Ureter (tissue), 1 donor: ENCODE measurements around the gene EXOC2. TPM values are rescaled to one million over a fixed set of nuclear protein-coding genes. Genes with fewer than 3 reads are reported as not detected.

Source experiments
- DNase-seq: peaks from one replicate; pipeline ENCODE4 v3.0.0-alpha.2; 2020; ENCODE audit warnings: low spot score
- total RNA-seq: library from RNA; stranded (reverse); gene quantifications from one replicate; pipeline ENCODE4 v1.2.4, GENCODE V29; 2023
- donor health status: DM: yes; HTN: yes; CAD: no.

Gene EXOC2
- total RNA-seq, 1 donor from 2014 or later = 23.6 TPM

DNA sequence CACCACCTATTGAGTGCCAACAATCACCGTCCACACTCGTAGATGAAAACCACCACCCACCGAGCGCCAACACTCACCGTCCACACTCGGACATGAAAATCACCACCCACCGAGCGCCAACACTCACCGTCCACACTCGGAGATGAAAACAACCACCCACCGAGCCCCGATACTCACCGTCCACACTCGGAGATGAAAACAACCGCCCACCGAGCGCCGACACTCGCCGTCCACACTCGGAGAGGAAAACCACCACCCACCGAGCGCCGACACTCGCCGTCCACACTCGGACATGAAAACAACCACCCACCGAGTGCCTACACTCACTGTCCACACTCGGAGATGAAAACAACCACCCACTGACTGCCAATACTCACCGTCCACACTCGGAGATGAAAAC lies 172.1 kb downstream of the EXOC2 start:
- DNase-seq = no peak

DNA sequence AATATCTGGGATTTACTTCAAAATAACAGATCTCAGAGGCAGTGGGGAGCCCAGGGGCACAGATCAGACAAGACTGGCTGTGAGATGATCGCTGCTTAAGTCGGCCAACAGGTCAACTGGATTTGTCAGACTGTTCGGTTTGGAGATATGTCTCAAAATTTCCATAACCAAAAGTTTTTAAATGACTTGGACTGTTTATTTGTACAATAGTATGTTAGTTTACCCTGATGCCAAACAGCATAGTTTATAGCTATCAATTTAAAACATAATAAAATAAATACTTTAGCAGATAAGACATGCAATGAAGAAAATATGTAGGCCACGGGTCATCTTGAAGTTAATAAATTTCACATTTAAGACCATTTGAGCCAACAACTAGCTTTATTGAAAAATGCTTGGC lies 174.7 kb downstream of the EXOC2 start:
- no peak for DNase-seq

DNA sequence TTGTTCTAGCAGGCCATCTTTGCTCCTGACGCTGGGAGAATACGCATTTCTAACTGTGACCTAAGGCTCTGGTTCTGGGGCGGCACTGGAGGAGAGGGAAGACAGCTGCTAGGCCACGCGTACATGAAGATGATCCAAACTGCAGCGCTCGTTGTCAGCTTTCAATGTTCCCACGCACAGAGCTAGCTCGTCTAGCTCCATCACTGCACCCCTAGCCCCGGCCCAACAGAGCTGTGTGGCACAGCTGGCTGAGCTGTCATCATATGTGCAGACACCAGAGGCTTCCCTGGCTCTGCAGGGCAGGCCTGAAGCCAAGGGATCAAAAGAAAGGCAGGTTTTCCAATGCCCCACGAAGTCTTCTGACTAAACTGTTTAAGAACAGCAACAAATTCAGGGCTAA lies 176.7 kb downstream of the EXOC2 start:
- no peak for DNase-seq

DNA sequence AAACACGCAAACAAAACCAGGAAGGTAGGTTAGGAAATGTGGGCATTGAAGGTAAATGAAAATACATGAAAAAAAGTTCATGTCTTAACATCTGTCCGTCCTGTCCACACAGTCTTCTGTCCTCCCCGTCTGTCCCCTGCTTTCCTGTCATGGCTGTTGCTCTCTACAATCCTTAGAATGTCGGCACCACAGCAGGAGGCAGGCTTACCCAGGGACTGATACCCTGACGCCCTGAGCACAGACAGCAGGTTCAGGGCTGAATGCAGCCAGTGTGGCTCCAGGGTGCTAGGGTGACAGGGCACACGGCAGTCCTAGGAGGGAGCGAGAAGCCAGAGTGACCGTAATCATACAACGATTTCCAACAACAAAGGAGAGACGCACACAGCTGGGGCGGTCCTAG lies 177.7 kb downstream of the EXOC2 start:
- no peak for DNase-seq

DNA sequence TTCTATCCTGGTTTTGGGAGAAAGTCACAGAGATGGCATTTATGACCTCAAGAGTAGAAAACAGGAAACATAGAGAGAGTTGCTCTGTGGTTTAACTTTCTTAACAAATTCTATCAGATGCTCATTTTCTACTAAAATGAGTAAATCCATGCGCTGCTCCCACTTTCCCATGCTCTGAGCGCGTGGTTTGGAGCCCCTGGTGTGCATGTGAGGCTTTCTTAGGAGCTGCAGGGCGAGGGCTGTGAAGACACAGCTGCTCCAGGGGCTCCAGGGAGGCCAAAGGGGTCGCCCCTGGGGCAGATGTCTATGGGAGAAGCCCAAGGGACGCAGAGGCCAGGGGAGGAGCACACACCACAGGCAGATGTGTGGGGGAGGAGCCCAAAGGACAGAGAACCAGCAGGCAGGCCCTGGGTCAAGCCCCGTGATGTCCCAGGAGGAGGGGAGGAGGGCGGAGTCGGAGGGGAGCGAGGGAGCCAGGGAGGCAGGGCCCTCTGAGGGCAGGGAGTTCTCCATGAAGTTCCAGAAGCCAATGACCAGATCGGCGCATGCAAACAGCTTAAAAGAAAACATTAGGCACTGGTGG lies 178.5 kb downstream of the EXOC2 start:
- no peak for DNase-seq

DNA sequence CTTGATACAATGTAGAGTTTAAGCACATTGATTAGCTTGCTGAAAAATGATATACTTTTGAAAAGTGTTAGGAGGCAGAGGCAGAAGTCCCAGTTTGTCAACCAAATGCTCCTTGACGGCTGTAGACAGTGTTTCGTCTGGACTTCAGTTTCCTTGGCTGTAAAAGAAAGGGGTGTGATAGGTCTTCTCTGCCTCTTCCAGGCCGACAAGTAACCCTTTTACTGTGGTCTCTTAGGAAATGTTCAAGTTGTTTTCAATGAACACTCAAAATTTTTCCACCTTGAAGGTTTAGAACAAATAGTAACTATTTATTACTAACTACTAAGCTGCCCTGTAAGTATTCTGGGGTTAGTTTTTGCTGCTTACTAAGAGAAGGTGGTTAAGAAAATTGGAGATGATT lies 179.0 kb downstream of the EXOC2 start:
- DNase-seq = no peak

DNA sequence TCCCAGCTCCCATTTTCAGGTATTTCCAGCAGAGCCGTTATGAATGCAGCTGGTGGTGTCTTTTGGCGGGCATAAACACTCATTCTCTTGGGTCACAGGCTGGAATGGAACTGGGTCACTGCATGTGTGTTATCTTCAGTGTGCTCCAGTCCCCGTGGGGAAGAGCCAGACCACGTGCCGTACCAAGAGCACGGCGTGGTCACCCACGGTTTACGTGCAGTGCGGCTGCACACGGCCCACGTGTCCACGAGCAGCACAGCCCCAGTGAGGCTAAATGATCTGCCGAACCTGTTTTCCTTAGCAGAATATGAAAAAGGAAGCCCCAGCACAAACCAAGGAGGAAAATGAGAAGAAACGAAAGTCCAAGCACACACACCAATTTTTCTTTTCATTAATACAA lies 179.9 kb downstream of the EXOC2 start:
- DNase-seq = no peak

DNA sequence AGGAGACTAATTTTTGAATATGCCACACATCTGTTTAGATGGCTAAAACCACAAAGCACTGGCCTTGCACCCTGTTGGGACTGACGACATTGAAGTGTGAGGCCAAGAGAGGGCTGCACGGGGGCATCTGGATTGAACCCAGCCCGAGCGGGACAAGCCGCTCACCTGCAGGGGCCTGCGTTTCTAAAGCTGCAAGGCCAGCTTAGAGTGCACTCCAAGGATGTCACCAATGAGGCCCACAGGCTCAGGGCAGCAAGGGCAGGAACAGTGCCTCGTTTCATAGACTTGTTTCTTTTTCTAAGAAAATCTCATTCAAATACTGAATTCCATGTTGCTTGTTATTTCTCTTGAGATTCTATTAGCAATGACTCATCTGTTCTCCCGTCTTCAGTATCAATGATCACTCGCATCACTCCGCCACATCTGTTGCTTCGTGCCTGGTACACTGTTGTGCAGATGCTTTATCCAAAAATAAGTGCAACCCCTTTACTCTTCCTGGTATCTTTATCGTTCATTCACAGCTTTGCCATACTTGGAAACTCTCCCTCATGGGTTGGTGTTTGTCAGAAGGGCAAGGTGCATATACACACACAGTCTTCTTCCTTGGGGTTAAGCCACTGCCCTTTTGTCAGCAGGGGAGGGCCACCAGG lies 181.3 kb downstream of the EXOC2 start:
- no peak for DNase-seq

DNA sequence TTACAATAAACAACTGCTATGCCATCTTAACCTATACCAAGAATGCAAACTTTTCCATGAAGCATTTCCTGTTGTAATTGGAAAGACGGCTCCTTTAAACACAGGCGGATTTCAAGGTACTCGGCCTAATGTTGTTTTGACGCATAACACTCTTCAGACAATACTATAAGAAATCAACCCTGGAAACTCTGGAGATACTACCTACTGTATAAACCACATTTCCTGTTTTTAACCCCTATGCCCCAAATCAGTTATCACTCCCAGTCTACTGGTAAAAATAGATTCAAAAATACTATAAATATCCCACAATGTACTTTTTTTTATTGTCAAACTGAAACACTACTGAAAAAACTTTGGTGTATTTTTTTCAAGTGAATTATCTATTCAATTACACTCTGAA lies 183.3 kb downstream of the EXOC2 start:
- DNase-seq = no peak

DNA sequence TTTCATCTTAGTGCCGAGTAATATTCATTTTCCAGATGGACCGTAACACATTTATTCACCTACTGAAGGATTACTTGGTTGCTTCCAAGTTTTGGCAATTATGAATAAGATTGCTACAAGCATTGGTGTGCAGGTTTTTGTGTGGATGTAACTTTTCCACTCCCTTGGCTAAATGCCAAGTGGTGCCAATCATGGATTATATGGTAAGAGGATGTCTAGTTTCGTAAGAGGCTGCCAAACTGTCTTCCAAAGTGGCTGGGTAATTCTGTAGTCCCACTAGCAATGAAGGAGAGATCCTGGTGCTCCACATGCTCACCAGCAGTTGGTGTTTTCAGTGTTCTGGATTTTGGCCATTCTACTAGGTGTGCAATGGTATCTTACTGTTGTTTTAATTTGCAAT lies 184.3 kb downstream of the EXOC2 start:
- DNase-seq = no peak

DNA sequence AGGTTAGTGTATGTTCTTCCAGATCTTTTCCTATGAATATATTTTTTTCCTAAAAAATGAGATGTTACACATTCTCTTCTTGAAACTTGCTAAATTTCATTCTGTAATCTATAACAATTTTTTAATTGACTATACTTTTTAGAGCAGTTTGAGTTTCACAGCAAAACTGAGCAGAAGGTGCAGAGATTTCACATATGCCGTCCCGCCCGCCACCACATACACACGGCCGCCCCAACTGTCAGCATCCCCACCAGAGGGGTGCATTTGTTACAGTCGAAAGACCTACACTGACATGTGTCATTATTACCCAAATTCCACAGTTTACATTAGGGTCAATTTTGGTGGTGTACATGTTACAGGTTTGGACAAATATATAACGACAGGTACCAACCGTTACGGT lies 184.9 kb downstream of the EXOC2 start:
- no peak for DNase-seq

DNA sequence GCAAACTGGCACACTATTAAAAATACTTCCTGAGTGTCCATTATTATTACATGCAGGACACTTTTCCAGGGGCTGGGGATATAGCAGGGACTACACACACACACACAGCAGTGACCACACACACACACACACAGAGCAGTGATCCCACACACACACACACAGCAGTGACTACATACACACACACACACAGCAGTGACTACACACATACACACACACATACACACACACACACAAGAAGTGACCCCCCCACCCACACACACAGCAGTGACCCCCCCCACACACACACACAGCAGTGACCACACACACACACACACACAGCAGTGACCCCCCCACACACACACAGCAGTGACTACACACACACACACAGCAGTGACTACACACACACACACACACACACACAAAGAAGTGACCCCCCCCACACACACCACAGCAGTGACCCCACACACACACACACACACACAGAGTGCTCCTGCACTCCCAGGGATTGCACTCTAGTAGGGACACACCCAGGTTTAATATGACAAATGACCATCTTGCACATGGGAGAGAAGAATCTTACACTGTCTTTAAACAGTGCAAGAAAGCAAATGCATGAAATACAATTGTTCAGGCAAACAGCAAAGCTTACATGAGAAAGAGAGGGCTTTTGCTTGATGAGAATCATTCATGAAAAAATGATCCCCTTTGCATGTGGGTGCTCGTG lies 185.9 kb downstream of the EXOC2 start:
- no peak for DNase-seq

DNA sequence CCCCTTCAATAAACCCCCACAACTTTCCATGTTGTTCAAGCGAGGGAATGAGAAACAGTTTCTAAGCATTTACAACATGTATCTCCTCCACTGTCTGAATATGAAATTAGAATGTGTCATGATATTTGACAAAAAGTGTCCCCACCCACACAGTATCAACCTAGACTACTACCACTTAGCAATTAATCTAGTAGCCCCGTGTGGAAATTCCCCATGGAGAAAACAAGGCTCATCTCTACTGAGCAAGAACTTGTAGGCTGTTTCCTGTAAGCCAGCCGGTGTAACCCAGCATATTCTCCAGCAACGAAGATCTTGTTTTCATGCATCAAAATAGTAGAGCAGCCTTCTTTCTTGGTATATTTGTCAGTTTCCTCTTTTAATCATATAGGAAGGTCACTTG lies 186.4 kb downstream of the EXOC2 start:
- no peak for DNase-seq

DNA sequence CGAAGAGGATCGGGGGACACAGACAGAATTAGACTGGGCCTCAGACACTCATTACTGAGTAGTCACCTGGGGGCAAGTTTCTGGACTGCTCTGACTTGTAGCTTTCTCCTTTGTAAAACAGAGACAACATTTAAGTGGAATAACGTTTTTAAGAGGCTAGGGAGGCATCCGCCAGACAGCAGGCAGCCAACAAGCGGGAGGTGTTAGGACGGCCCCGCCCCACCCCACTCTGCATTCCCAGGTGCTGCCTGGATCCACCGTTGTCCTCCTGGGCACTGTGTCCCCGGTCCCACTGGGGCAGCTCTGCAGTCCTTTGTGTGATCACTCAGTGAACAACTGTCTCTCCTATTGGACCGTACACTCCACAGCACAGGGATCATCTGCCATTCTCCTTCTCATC lies 187.6 kb downstream of the EXOC2 start:
- DNase-seq = no peak

DNA sequence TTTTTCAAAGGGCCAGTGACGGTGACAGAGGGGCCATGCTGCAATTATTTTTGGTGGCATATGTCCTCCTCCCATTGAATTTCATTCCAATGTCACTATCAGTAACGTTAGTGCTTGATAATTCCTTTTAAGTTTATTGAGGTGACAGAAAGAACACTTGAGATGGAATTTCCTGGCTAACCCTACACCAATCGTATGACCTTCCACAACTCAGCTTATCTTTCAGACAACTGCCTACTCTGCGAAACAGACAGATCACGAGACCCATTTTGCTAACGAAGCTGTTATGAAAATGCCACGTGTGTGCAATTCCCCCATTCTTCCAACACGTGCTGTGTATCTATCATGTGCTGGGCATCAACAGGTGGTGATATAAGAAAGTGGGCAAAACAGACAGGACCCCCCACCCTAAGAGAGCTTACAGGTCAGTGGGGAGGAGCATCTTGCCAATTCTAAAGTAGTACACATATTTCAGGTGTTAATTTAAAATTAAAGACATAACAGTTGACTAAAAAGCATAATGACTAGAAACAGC lies 188.4 kb downstream of the EXOC2 start:
- DNase-seq = no peak

DNA sequence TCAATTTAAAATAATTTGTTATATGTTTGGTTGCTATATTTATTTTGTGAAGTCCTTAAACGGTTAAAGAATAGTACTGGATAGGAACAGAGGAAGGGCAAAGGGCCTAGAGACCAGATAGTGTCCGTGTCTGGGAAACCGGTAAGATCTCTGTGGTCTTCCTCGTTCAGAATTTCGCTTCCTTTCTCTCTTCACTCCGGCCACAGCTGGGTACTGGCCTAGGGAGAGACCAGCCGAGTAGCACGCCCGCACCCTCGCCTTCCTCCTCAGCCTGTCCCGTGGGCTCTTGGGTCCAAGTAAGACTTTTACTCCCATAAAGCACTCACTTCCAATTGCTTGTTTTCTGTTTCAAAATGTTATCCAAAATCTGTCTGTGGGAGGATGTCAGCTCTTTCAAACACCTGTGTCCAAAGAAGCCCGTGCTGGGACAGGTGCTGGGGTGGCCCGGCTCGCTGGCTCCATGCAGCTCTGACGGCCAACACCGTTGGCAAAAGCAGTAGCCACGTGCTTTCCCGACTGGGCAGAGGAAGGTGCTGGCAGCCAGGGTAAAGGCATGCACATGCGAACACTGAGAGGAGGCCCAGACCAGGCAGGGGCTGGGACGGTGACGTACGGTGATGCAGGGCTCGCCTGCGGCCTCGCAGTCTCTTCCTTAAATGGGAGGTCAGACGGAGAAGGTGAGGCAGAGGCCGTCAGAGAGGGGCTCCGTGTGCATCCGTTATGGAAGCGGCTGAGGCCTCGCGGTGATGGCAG lies 189.2 kb downstream of the EXOC2 start:
- no peak for DNase-seq

DNA sequence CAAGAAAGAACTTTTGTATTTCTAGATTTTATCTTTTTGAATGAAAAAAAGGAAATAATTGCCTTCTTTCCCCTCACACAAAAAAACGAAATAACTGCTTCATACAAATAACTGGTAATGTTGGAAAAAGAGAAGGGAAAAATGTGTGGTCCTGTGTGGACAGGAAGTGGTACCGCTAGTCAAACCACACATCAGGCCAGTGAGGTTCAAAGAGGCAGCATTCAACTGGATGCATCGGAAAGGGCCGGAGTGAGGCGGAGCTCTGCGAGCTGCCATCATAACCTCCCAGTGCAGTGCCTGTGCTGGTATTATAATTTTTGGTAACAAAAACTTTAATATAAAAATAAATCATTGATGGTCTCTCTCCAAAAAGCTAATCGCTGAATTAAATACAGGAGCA lies 190.2 kb downstream of the EXOC2 start:
- no peak for DNase-seq

DNA sequence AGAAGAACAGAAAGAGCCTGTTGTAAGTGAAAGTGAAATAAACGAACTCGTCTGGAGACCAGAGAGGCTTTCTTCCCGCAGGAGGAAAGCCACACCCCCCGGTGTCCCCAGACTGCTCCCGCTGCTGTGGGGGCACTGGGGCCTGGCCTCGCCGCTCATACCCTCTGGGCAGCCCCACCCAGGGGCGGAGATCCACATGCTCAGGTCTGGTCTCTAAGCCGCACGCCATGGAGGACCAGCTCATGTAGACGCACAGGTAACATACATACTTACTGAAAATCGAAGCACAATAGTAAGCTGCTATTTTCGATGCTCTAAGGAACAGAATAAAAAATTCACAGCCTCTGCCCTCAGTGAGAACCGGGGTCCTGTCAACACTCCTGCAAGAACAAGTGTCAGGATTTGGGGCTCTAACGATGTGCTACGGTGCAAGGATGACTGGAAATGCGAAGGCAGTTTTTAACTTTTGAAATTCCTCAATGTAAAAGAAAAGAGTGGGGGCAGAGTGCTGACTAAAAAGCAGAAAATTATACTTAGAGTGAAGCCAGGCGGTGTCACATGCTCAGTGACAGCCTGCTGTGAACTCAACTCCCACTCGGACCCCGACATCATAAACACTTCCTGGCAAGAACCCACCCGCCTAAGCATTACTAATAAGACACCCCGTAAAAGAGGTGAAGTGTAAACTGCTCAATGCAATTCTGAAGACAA lies 190.9 kb downstream of the EXOC2 start:
- no peak for DNase-seq

DNA sequence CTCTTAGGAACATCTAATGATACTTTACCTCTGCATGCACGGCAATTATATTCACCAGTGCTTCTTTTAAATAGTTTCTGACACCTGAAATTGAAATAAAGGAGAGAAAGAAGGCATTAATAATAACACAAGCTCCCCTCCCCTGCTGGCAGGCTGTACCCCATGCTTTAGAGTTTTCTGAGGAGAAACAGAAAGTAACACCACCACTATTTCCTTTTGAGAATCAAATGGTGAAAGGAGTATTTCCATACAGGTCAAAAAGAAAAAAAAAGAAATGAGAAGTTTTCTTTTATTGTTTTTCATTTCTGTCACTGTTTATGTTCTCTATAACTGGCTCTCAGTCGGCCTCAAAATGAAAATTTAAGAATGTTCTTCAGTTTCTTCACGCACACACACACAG lies 193.3 kb downstream of the EXOC2 start:
- DNase-seq = no peak

DNA sequence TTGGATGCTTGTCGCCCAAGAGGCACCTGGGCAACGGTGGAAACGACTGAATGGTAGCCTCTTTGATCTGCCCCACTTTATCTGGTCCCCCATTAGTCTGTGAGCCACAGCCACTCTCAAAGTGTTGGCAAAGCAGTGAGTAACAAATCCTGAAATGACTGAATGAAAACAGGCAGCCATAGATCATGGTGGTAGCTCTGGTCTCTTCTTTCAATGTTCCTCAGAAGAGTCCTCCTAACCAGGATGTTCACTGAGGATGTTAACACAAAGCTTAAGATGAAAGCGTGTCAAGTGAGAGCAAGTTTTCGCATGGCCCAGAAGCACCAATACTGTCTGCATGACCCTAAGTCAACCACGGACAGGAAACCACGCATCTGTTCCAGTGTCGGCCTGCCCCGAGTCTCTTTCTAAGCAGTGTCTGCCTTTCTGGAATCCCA lies 194.1 kb downstream of the EXOC2 start:
- DNase-seq = no peak

DNA sequence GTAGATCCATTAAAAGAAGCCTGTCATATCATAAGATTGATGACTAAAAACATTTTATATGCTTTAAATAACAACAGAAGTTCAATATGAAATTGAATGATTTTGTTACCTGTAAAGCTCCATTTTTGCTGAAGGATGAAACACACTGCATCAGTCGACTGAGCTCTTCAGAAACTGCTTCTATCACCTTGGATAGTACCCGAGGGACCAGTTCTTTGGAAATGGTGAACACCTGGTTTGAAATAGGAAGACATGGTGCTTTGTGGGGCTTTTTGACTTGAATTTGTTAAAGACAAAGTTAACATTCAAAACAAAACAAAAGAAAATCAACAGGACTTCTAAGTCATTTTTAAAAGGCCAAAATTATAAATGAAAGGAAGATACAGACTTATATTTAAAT lies 195.7 kb downstream of the EXOC2 start:
- DNase-seq = no peak

DNA sequence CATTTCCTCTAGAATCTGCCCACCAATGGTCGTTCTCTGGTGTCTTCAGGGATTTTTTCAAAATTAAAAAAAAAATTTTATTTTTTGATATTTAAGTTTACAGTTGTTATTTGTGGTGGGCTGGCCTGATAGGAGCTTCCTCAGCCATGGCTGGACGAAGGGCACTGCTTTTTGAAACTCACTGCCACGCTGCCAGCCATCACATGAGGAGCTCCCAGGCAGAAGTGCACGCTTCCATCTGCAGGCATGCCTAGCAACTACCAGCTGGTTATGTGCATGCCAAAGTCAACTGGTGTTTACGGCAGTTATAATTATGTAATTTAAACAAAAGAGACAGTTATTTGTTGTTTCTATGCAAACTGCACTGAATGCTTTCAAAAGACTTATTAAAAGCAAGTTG lies 196.3 kb downstream of the EXOC2 start:
- DNase-seq = no peak
